NB4 (cell line): ENCODE results near the gene SSC5D.

ENCODE experiments used
- MAX ChIP-seq: IDR thresholded peaks from 2 replicates; pipeline ENCODE4 v1.6.1; 2011; ENCODE audit warnings: low read depth, low read length
- MYC ChIP-seq: IDR thresholded peaks from 2 replicates; pipeline ENCODE4 v1.6.1; 2011; ENCODE audit warnings: low read depth, low read length
- POLR2A ChIP-seq: IDR thresholded peaks from 2 replicates; pipeline ENCODE4 v1.6.1; 2011; ENCODE audit warnings: mild to moderate bottlenecking; ENCODE audit not compliant: insufficient read length; ENCODE audit errors: extremely low read depth
- TF ChIP-seq, protein P1 (sequence below): IDR thresholded peaks from one replicate; pipeline ENCODE4 v1.5.1; 2012; ENCODE audit warnings: low read depth, low read length

GRCh38 chr19:55464039-55464661 lies 24.1 kb upstream of the SSC5D start:
- TF ChIP-seq, protein P1, sequence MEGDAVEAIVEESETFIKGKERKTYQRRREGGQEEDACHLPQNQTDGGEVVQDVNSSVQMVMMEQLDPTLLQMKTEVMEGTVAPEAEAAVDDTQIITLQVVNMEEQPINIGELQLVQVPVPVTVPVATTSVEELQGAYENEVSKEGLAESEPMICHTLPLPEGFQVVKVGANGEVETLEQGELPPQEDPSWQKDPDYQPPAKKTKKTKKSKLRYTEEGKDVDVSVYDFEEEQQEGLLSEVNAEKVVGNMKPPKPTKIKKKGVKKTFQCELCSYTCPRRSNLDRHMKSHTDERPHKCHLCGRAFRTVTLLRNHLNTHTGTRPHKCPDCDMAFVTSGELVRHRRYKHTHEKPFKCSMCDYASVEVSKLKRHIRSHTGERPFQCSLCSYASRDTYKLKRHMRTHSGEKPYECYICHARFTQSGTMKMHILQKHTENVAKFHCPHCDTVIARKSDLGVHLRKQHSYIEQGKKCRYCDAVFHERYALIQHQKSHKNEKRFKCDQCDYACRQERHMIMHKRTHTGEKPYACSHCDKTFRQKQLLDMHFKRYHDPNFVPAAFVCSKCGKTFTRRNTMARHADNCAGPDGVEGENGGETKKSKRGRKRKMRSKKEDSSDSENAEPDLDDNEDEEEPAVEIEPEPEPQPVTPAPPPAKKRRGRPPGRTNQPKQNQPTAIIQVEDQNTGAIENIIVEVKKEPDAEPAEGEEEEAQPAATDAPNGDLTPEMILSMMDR, result no peak
- no peak for TF ChIP-seq MYC
- TF ChIP-seq POLR2A, result no peak
- TF ChIP-seq MAX, result no peak
